WTC11 (cell line): ENCODE results near the gene SYT13. TPM values are rescaled to one million over a fixed set of nuclear protein-coding genes. Genes with fewer than 3 reads are reported as not detected.

Experiments used
- ATF1 ChIP-seq: sonication (generic); formaldehyde crosslinking; IDR thresholded peaks from 2 replicates; pipeline ENCODE4 v1.8.1; 2023; ENCODE audit warnings: mild to moderate bottlenecking, moderate library complexity, missing genetic modification reagents
- CREM ChIP-seq: sonication (generic); formaldehyde crosslinking; IDR thresholded peaks from 2 replicates; pipeline ENCODE4 v1.8.1; 2022; ENCODE audit warnings: mild to moderate bottlenecking, missing genetic modification reagents, moderate library complexity
- EMX1 ChIP-seq: fragments of 250-450 bp; sonication (Bioruptor Pico); IDR thresholded peaks from 2 replicates; pipeline ENCODE4 v1.8.0; 2021; ENCODE audit warnings: mild to moderate bottlenecking
- ERG ChIP-seq: fragments of 250-450 bp; sonication (Bioruptor Pico); IDR thresholded peaks from 2 replicates; pipeline ENCODE4 v1.8.0; 2021; ENCODE audit warnings: mild to moderate bottlenecking
- FOXJ3 ChIP-seq: sonication (generic); formaldehyde crosslinking; IDR thresholded peaks from 2 replicates; pipeline ENCODE4 v1.9.0; 2021; ENCODE audit warnings: missing genetic modification reagents, mild to moderate bottlenecking, borderline replicate concordance
- FOXK1 ChIP-seq: sonication (generic); formaldehyde crosslinking; IDR thresholded peaks from 2 replicates; pipeline ENCODE4 v1.8.0; 2022; ENCODE audit warnings: mild to moderate bottlenecking, moderate library complexity, missing genetic modification reagents
- FOXP4 ChIP-seq: sonication (generic); formaldehyde crosslinking; IDR thresholded peaks from 2 replicates; pipeline ENCODE4 v1.8.0; 2022; ENCODE audit warnings: mild to moderate bottlenecking, missing genetic modification reagents
- HMGA2 ChIP-seq: fragments of 250-450 bp; sonication (Bioruptor Pico); IDR thresholded peaks from 2 replicates; pipeline ENCODE4 v1.4.0; 2021; ENCODE audit warnings: mild to moderate bottlenecking, moderate library complexity
- MAX ChIP-seq: sonication (generic); formaldehyde crosslinking; IDR thresholded peaks from 2 replicates; pipeline ENCODE4 v1.8.0; 2022; ENCODE audit warnings: mild to moderate bottlenecking, missing genetic modification reagents
- MXD4 ChIP-seq: fragments of 250-450 bp; sonication (Bioruptor Pico); IDR thresholded peaks from 2 replicates; pipeline ENCODE4 v1.8.0; 2021; ENCODE audit warnings: mild to moderate bottlenecking, moderate library complexity, borderline replicate concordance
- MYBL2 ChIP-seq: sonication (generic); formaldehyde crosslinking; IDR thresholded peaks from 2 replicates; pipeline ENCODE4 v1.8.1; 2023; ENCODE audit warnings: mild to moderate bottlenecking, moderate library complexity, missing genetic modification reagents
- NFATC4 ChIP-seq: fragments of 250-450 bp; sonication (Bioruptor Pico); IDR thresholded peaks from 2 replicates; pipeline ENCODE4 v1.9.0; 2021; ENCODE audit warnings: mild to moderate bottlenecking
- NFE2L1 ChIP-seq: sonication (generic); formaldehyde crosslinking; IDR thresholded peaks from 2 replicates; pipeline ENCODE4 v1.8.1; 2023; ENCODE audit warnings: missing genetic modification reagents
- NR3C1 ChIP-seq: sonication (generic); formaldehyde crosslinking; conservative IDR thresholded peaks from 2 replicates; pipeline ENCODE4 v1.8.1; 2023; ENCODE audit warnings: low read depth, mild to moderate bottlenecking, missing genetic modification reagents
- RELA ChIP-seq: sonication (generic); formaldehyde crosslinking; IDR thresholded peaks from 2 replicates; pipeline ENCODE4 v1.8.1; 2022; ENCODE audit warnings: missing genetic modification reagents, mild to moderate bottlenecking, borderline replicate concordance
- SMAD4 ChIP-seq: sonication (generic); formaldehyde crosslinking; IDR thresholded peaks from 2 replicates; pipeline ENCODE4 v1.8.0; 2022; ENCODE audit warnings: mild to moderate bottlenecking, missing genetic modification reagents
- SOX15 ChIP-seq: fragments of 250-450 bp; sonication (Bioruptor Pico); IDR thresholded peaks from 2 replicates; pipeline ENCODE4 v1.9.0; 2021; ENCODE audit warnings: mild to moderate bottlenecking
- TEAD1 ChIP-seq: sonication (generic); formaldehyde crosslinking; IDR thresholded peaks from 2 replicates; pipeline ENCODE4 v1.8.0; 2022; ENCODE audit warnings: mild to moderate bottlenecking, missing genetic modification reagents
- USF2 ChIP-seq: sonication (generic); formaldehyde crosslinking; IDR thresholded peaks from 2 replicates; pipeline ENCODE4 v1.8.1; 2023; ENCODE audit warnings: mild to moderate bottlenecking, missing genetic modification reagents, moderate library complexity
- ZNF219 ChIP-seq: sonication (generic); formaldehyde crosslinking; IDR thresholded peaks from 2 replicates; pipeline ENCODE4 v1.8.0; 2023; ENCODE audit warnings: missing genetic modification reagents, mild to moderate bottlenecking, borderline replicate concordance
- ZNF281 ChIP-seq: sonication (generic); formaldehyde crosslinking; IDR thresholded peaks from 2 replicates; pipeline ENCODE4 v1.8.0; 2023; ENCODE audit warnings: mild to moderate bottlenecking, missing genetic modification reagents
- ZNF396 ChIP-seq: fragments of 250-450 bp; sonication (Bioruptor Pico); IDR thresholded peaks from 2 replicates; pipeline ENCODE4 v1.8.0; 2021; ENCODE audit warnings: mild to moderate bottlenecking, moderate library complexity, borderline replicate concordance
- ZNF416 ChIP-seq: fragments of 250-450 bp; sonication (Bioruptor Pico); IDR thresholded peaks from 2 replicates; pipeline ENCODE4 v1.9.0; 2021; ENCODE audit warnings: mild to moderate bottlenecking, inconsistent platforms
- ZNF423 ChIP-seq: fragments of 250-450 bp; sonication (Bioruptor Pico); IDR thresholded peaks from 2 replicates; pipeline ENCODE4 v2.1.2; 2022; ENCODE audit warnings: mild to moderate bottlenecking, moderate library complexity
- ZNF425 ChIP-seq: fragments of 250-450 bp; sonication (Bioruptor Pico); conservative IDR thresholded peaks from 2 replicates; pipeline ENCODE4 v1.9.0; 2021; ENCODE audit warnings: mild to moderate bottlenecking
- ZNF512 ChIP-seq: sonication (generic); formaldehyde crosslinking; IDR thresholded peaks from 2 replicates; pipeline ENCODE4 v1.8.1; 2022; ENCODE audit warnings: missing genetic modification reagents, borderline replicate concordance
- ZNF671 ChIP-seq: fragments of 250-450 bp; sonication (Bioruptor Pico); IDR thresholded peaks from 2 replicates; pipeline ENCODE4 v1.8.0; 2021; ENCODE audit warnings: mild to moderate bottlenecking
- ZSCAN18 ChIP-seq: fragments of 250-450 bp; sonication (Bioruptor Pico); IDR thresholded peaks from 2 replicates; pipeline ENCODE4 v2.1.2; 2022; ENCODE audit warnings: mild to moderate bottlenecking, moderate library complexity
- total RNA-seq: library from RNA; stranded (reverse); gene quantifications from 3 replicates; pipeline ENCODE4 v1.2.3, GENCODE V29; 2021

The SYT13 gene
- total RNA-seq, 1 experiment from 2014 or later: 10.8 TPM

GRCh38 chr11:45285930-45286632 lies at the start of gene SYT13 (continued):
- TF ChIP-seq SMAD4 (CRISPR knock-in tag) (no peak), RELA (CRISPR knock-in tag) (peak; percentile 52; the same call in 1 of the 2 replicates), ZNF281 (CRISPR knock-in tag) (no peak), MYBL2 (no peak), ZNF416 (CRISPR knock-in tag) (no peak), HMGA2 (no peak), FOXP4 (CRISPR knock-in tag) (peak; percentile 74; the same call in 1 of the 2 replicates), ZNF512 (CRISPR knock-in tag) (no peak), ATF1 (CRISPR knock-in tag) (no peak), NR3C1 (CRISPR knock-in tag) (no peak), NFE2L1 (no peak), ZNF423 (CRISPR knock-in tag) (peak; percentile 44), MXD4 (no peak), USF2 (CRISPR knock-in tag) (peak; percentile 97), ZSCAN18 (CRISPR knock-in tag) (no peak), ZNF425 (CRISPR knock-in tag) (no peak), CREM (CRISPR knock-in tag) (peak; percentile 46; the same call in 1 of the 2 replicates), ZNF219 (CRISPR knock-in tag) (no peak), MAX (CRISPR knock-in tag) (peak; percentile 66), ZNF396 (CRISPR knock-in tag) (no peak), NFATC4 (no peak), FOXJ3 (no peak), FOXK1 (peak; percentile 64; the same call in 1 of the 2 replicates), SOX15 (no peak), ERG (CRISPR knock-in tag) (no peak), ZNF671 (CRISPR knock-in tag) (no peak), EMX1 (CRISPR knock-in tag) (no peak), TEAD1 (CRISPR knock-in tag) (no peak)
